Measurements from ENCODE around the gene MACROD2. TPM values are rescaled to one million over a fixed set of nuclear protein-coding genes. Genes with fewer than 3 reads are reported as not detected.
"Not testable (repeated sequence)": the region's sequence is repeated elsewhere in the genome, so short reads cannot be mapped to it uniquely, and the experiment has no call there.

The MACROD2 gene
- polyA plus RNA-seq, 6 donors from 2014 or later: 27.2 to 49.3 (median 36.4) TPM

- no peak overlapping the region for H3K4me3 Mint-ChIP-seq
- no peak for ATAC-seq (ENCODE audit: low read depth in 2 of 2)
Measured at GRCh38 chr20:15113144-15113773, 1117.9 kb downstream of the MACROD2 start.

GRCh38 chr20:15119852-15120487, 1124.7 kb downstream of the MACROD2 start:
- no peak overlapping the region for H3K4me3 Mint-ChIP-seq
- peaks cover 0 to 4% (median 0%) of the 10 kb centered on the region in 3 donors for H3K27me3 Mint-ChIP-seq
- H3K4me1 Mint-ChIP-seq: no peaks in the 10 kb centered on the region
- H3K36me3 Mint-ChIP-seq: no peaks in the 10 kb centered on the region
- peaks cover 0 to 3% (median 0%) of the 10 kb centered on the region in 7 donors for H3K9me3 Mint-ChIP-seq
- DNase-seq (no peak), ATAC-seq (ENCODE audit: low read depth in 2 of 2) (no peak)
- H3K27ac Mint-ChIP-seq: no peak overlapping the region

More at GRCh38 chr20:15113144-15113773, 1117.9 kb downstream of the MACROD2 start:
- H3K4me1 Mint-ChIP-seq: no peaks in the 10 kb centered on the region
- DNase-seq: no peak
- H3K36me3 Mint-ChIP-seq: no peaks in the 10 kb centered on the region
- peak overlapping the region in 1 of 6 donors; percentile 64 for H3K27ac Mint-ChIP-seq
- peaks cover 0 to 3% (median 0%) of the 10 kb centered on the region in 7 donors for H3K9me3 Mint-ChIP-seq
- H3K27me3 Mint-ChIP-seq: no peaks in the 10 kb centered on the region

- H3K4me3 Mint-ChIP-seq: no peak overlapping the region
- DNase-seq: no peak
- H3K36me3 Mint-ChIP-seq: no peaks in the 10 kb centered on the region
- H3K27me3 Mint-ChIP-seq: peaks cover 0 to 4% (median 0%) of the 10 kb centered on the region in 3 donors
- H3K4me1 Mint-ChIP-seq: no peaks in the 10 kb centered on the region
- H3K9me3 Mint-ChIP-seq: peaks cover 0 to 3% (median 0%) of the 10 kb centered on the region in 7 donors
- no peak for ATAC-seq (ENCODE audit: low read depth in 2 of 2)
- no peak overlapping the region for H3K27ac Mint-ChIP-seq
Measured at GRCh38 chr20:15122613-15123012, 1127.3 kb downstream of the MACROD2 start.

DNA sequence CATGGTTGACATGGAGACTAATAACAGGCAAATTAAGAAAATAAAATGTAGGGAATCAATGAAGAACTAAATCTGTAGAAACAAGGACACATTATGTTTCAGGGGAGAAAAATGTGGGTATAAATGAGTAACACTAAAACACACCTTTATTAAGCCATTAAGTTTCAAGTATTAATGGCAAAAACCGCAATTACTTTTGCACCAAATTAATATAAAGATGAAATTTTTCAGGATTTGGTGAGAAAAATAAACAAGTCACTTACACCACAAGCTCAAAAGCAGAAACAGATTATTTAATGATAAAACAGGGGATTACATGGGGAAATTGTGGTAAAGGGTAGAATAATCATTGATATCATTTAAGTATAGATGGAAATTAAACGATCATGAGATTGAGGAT, 1135.9 kb downstream of the MACROD2 start:
- no peak for ATAC-seq (ENCODE audit: low read depth in 2 of 2)
- no peak overlapping the region for H3K27ac Mint-ChIP-seq
- H3K27me3 Mint-ChIP-seq: peaks cover 0 to 6% (median 6%) of the 10 kb centered on the region in 3 donors
- no peak overlapping the region for H3K4me3 Mint-ChIP-seq
- no peaks in the 10 kb centered on the region for H3K36me3 Mint-ChIP-seq
- no peaks in the 10 kb centered on the region for H3K9me3 Mint-ChIP-seq
- H3K4me1 Mint-ChIP-seq: no peaks in the 10 kb centered on the region
- DNase-seq: no peak

- ATAC-seq (ENCODE audit: low read depth in 2 of 2) (no peak), DNase-seq (no peak)
- Mint-ChIP-seq H3K4me1 (no peaks in the 10 kb centered on the region), H3K36me3 (no peaks in the 10 kb centered on the region), H3K4me3 (no peak overlapping the region), H3K27me3 (no peaks in the 10 kb centered on the region), H3K27ac (no peak overlapping the region), H3K9me3 (peaks cover 0 to 4% (median 2%) of the 10 kb centered on the region in 7 donors)
Measured at GRCh38 chr20:15138548-15139126, 1143.3 kb downstream of the MACROD2 start.

GRCh38 chr20:15139522-15139921, 1144.2 kb downstream of the MACROD2 start:
- H3K9me3 Mint-ChIP-seq: peaks cover 0 to 4% (median 2%) of the 10 kb centered on the region in 7 donors
- no peak overlapping the region for H3K27ac Mint-ChIP-seq
- no peak for ATAC-seq (ENCODE audit: low read depth in 2 of 2)

GRCh38 chr20:15140286-15140685, 1145.0 kb downstream of the MACROD2 start:
- ATAC-seq (ENCODE audit: low read depth in 2 of 2) (no peak), DNase-seq (no peak)
- Mint-ChIP-seq H3K9me3 (peaks cover 0 to 4% (median 2%) of the 10 kb centered on the region in 7 donors), H3K4me3 (no peak overlapping the region), H3K27ac (no peak overlapping the region), H3K27me3 (no peaks in the 10 kb centered on the region), H3K36me3 (no peaks in the 10 kb centered on the region), H3K4me1 (no peaks in the 10 kb centered on the region)

More at GRCh38 chr20:15139522-15139921, 1144.2 kb downstream of the MACROD2 start:
- H3K4me3 Mint-ChIP-seq: no peak overlapping the region
- DNase-seq: no peak
- H3K27me3 Mint-ChIP-seq: no peaks in the 10 kb centered on the region
- no peaks in the 10 kb centered on the region for H3K4me1 Mint-ChIP-seq
- no peaks in the 10 kb centered on the region for H3K36me3 Mint-ChIP-seq

GRCh38 chr20:15140940-15141339, 1145.6 kb downstream of the MACROD2 start:
- H3K4me1 Mint-ChIP-seq; DNase-seq; ATAC-seq (ENCODE audit: low read depth in 2 of 2); H3K27ac Mint-ChIP-seq; H3K27me3 Mint-ChIP-seq; H3K36me3 Mint-ChIP-seq; H3K4me3 Mint-ChIP-seq; H3K9me3 Mint-ChIP-seq: not testable (repeated sequence)

GRCh38 chr20:15141861-15142260, 1146.5 kb downstream of the MACROD2 start:
- Mint-ChIP-seq H3K27me3 (no peaks in the 10 kb centered on the region), H3K27ac (no peak overlapping the region), H3K4me1 (no peaks in the 10 kb centered on the region), H3K4me3 (no peak overlapping the region), H3K36me3 (no peaks in the 10 kb centered on the region), H3K9me3 (peaks cover 0 to 4% (median 2%) of the 10 kb centered on the region in 7 donors)
- no peak for DNase-seq
- no peak for ATAC-seq (ENCODE audit: low read depth in 2 of 2)

GRCh38 chr20:15143478-15143877, 1148.2 kb downstream of the MACROD2 start:
- Mint-ChIP-seq H3K4me1 (no peaks in the 10 kb centered on the region), H3K9me3 (peaks cover 0 to 4% (median 0%) of the 10 kb centered on the region in 7 donors), H3K4me3 (no peak overlapping the region), H3K36me3 (no peaks in the 10 kb centered on the region), H3K27ac (no peak overlapping the region), H3K27me3 (no peaks in the 10 kb centered on the region)
- no peak for DNase-seq
- no peak for ATAC-seq (ENCODE audit: low read depth in 2 of 2)

GRCh38 chr20:15144916-15145315, 1149.6 kb downstream of the MACROD2 start:
- Mint-ChIP-seq H3K36me3 (no peaks in the 10 kb centered on the region), H3K9me3 (peaks cover 0 to 4% (median 0%) of the 10 kb centered on the region in 7 donors), H3K27ac (no peak overlapping the region), H3K4me1 (no peaks in the 10 kb centered on the region), H3K27me3 (no peaks in the 10 kb centered on the region), H3K4me3 (no peak overlapping the region)
- DNase-seq (no peak), ATAC-seq (ENCODE audit: low read depth in 2 of 2) (no peak)

DNA sequence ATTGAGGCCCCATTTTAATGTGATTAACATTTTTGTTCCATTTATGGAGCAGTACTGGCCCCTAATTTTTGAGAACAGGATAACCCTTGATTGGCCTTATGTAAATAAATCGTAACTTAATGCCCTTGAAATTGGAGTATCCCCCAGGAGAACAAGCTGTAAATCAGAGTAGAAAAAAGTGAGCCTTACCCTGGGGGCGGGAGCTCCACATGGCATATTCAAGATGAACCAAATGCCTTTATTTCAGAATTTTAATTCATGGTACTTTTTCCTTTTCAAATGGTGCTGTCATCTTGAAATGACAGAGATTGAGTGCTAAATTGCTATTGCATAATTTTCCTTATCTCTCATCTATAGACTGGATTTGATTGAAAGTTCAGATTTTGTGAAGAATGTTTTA, 1151.6 kb downstream of the MACROD2 start:
- H3K4me1 Mint-ChIP-seq: no peaks in the 10 kb centered on the region
- H3K27me3 Mint-ChIP-seq: peaks cover 0 to 4% (median 0%) of the 10 kb centered on the region in 3 donors
- DNase-seq: no peak
- H3K27ac Mint-ChIP-seq: no peak overlapping the region
- peaks cover 0 to 11% (median 6%) of the 10 kb centered on the region in 7 donors for H3K9me3 Mint-ChIP-seq
- no peak for ATAC-seq (ENCODE audit: low read depth in 2 of 2)
- H3K4me3 Mint-ChIP-seq: no peak overlapping the region
- no peaks in the 10 kb centered on the region for H3K36me3 Mint-ChIP-seq

GRCh38 chr20:15154070-15154469, 1158.8 kb downstream of the MACROD2 start:
- no peak overlapping the region for H3K27ac Mint-ChIP-seq
- peaks cover 0 to 3% (median 0%) of the 10 kb centered on the region in 3 donors for H3K4me1 Mint-ChIP-seq
- H3K4me3 Mint-ChIP-seq: no peak overlapping the region
- H3K9me3 Mint-ChIP-seq: peaks cover 0 to 16% (median 6%) of the 10 kb centered on the region in 7 donors
- ATAC-seq (ENCODE audit: low read depth in 2 of 2) (no peak), DNase-seq (no peak)
- H3K27me3 Mint-ChIP-seq: peaks cover 0 to 6% (median 0%) of the 10 kb centered on the region in 3 donors
- H3K36me3 Mint-ChIP-seq: no peaks in the 10 kb centered on the region
